Stomach (tissue), 9 donors: ENCODE measurements around the gene OSM. TPM values are rescaled to one million over a fixed set of nuclear protein-coding genes. Genes with fewer than 3 reads are reported as not detected.

Experiments used
- DNase-seq, 2 donors: peaks; one replicate each; pipeline versions ENCODE4 v3.0.0 to v3.0.0-alpha.2; 2013 to 2019
- H3K27ac ChIP-seq, 5 donors: fragments of 200-600 bp in 4 of 5; sonication (generic) in 4 of 5; one replicate each; pipeline ENCODE4 v1.5.1; 2013 to 2019; ENCODE audit warnings: mild to moderate bottlenecking in 1 of 5, moderate library complexity in 1 of 5
- H3K27me3 ChIP-seq, 3 donors: fragments of 200-600 bp; sonication (generic); one replicate each; pipeline ENCODE4 v1.5.1; 2017 to 2019; ENCODE audit warnings: mixed run types in 1 of 3
- H3K36me3 ChIP-seq, 4 donors: fragments of 200-600 bp; sonication (generic); 1 replicate in 3 of 4; 2 replicates in 1 of 4; pipeline ENCODE4 v1.5.1; 2016 to 2019
- H3K4me1 ChIP-seq, 4 donors: fragments of 200-600 bp; sonication (generic); one replicate each; pipeline ENCODE4 v1.5.1; 2016 to 2019
- H3K4me3 ChIP-seq, 4 donors: fragments of 200-600 bp; sonication (generic) in 3 of 4; one replicate each; pipeline ENCODE4 v1.5.1; 2016 to 2019; ENCODE audit warnings: mild to moderate bottlenecking in 1 of 4
- H3K9me3 ChIP-seq, 4 donors: fragments of 200-600 bp; sonication (generic); one replicate each; pipeline ENCODE4 v1.5.1; 2016 to 2019
- CTCF ChIP-seq, 7 experiments: fragments of 450-650 bp in 4 of 7; fragments of 200-600 bp in 3 of 7; sonication (generic) in 3 of 7; IDR thresholded peaks; one replicate each; pipeline ENCODE4 v1.5.1; 2016 to 2019; ENCODE audit warnings: antibody characterized with exemption in 7 of 7, control low read depth in 2 of 7, mild to moderate bottlenecking in 1 of 7
- EP300 ChIP-seq: sonication (generic); formaldehyde crosslinking; IDR thresholded peaks from one replicate; pipeline ENCODE4 v1.6.1; 2017; ENCODE audit warnings: antibody characterized with exemption
- POLR2A ChIP-seq, 4 donors: fragments of 450-650 bp; IDR thresholded peaks; one replicate each; pipeline ENCODE4 v1.6.1; 2016; ENCODE audit warnings: antibody characterized with exemption in 4 of 4, control low read depth in 2 of 4, mild to moderate bottlenecking in 1 of 4, moderate library complexity in 1 of 4
- POLR2AphosphoS5 ChIP-seq, 3 donors: sonication (generic); formaldehyde crosslinking; IDR thresholded peaks; one replicate each; pipeline ENCODE4 v1.6.1; 2016; ENCODE audit warnings: antibody characterized with exemption in 3 of 3
- WGBS, 5 donors: extraction: QIAGEN DNeasy Blood & Tissue Kit in 3 of 5; methylation state at CpG; one replicate each; pipeline versions ENCODE4 v1.1.5 to v1.1.7; 2013 to 2018; 5-methylcytosine and 5-hydroxymethylcytosine counted together
- intact Hi-C: fragments of 100-400 bp; cut with DNase I; formaldehyde crosslinking; loops from one replicate; pipeline ENCODE4 v1.15.1; 2023; ENCODE audit warnings: low total_unique reads
- polyA plus RNA-seq, 3 donors: library from polyadenylated mRNA; stranded (reverse); fragments of 200-250 nt; gene quantifications; one replicate each; pipeline ENCODE4 v1.2.3, GENCODE V29; 2013
- total RNA-seq, 5 donors: library from RNA; depleted of rRNA; stranded (reverse); fragments of >200 nt; gene quantifications; one replicate each; pipeline versions ENCODE4 v1.1.0 to v1.2.3, GENCODE V29; 2014 to 2016
- donor health status: healthy with polysubstance abuse.
- donor health status: Bipolar disorder and iron deficiency.
- donor health status: healthy.

The OSM gene
- total and polyA plus RNA-seq, 8 donors = 0.33 to 22.7 (median 1.2) TPM; not detected in 4

GRCh38 chr22:30239488-30240405 lies 26.9 kb downstream of the OSM start:
- Histone ChIP-seq H3K9me3 (no peaks in the 10 kb centered on the region), H3K27me3 (peaks cover 0 to 8% (median 0%) of the 10 kb centered on the region in 3 donors), H3K4me3 (no peak overlapping the region), H3K4me1 (peaks cover 7 to 18% (median 13%) of the 10 kb centered on the region in 4 donors), H3K27ac (no peak overlapping the region), H3K36me3 (no peaks in the 10 kb centered on the region)
- WGBS, 5 donors = 77 to 87% (median 84%) methylated on average over 14 to 17 of the region's 17 CpGs
- no peak for DNase-seq
- TF ChIP-seq POLR2A (IDR thresholded peaks at IDR 0.05) (no peak), POLR2AphosphoS5 (IDR thresholded peaks at IDR 0.05) (no peak), EP300 (no peak), CTCF (IDR thresholded peaks at IDR 0.05) (no peak)
- intact Hi-C loops = no loop called here

GRCh38 chr22:30238661-30239487 lies 27.8 kb downstream of the OSM start:
- H3K4me1 ChIP-seq = peaks cover 10 to 20% (median 16%) of the 10 kb centered on the region in 4 donors
- intact Hi-C loops = no loop called here

GRCh38 chr22:30238136-30238535 lies 28.5 kb downstream of the OSM start:
- WGBS, 5 donors = 91 to 98% (median 94%) methylated on average over 9 of the region's 9 CpGs
- intact Hi-C loops = no loop called here
- no peak overlapping the region for H3K27ac ChIP-seq
- no peak overlapping the region for H3K4me3 ChIP-seq
- no peaks in the 10 kb centered on the region for H3K9me3 ChIP-seq
- peaks cover 10 to 20% (median 16%) of the 10 kb centered on the region in 4 donors for H3K4me1 ChIP-seq
- DNase-seq = no peak
- no peaks in the 10 kb centered on the region for H3K27me3 ChIP-seq
- TF ChIP-seq CTCF (IDR thresholded peaks at IDR 0.05) (no peak), POLR2AphosphoS5 (IDR thresholded peaks at IDR 0.05) (no peak), EP300 (no peak), POLR2A (IDR thresholded peaks at IDR 0.05) (no peak)
- H3K36me3 ChIP-seq = no peaks in the 10 kb centered on the region

More at GRCh38 chr22:30238661-30239487, 27.8 kb downstream of the OSM start:
- 58 to 67% (median 63%) methylated on average over 21 to 27 of the region's 27 CpGs for WGBS, 5 donors
- H3K9me3 ChIP-seq = no peaks in the 10 kb centered on the region
- H3K27ac ChIP-seq = no peak overlapping the region
- DNase-seq = peak in 1 of 2 donors; percentile 89
- H3K36me3 ChIP-seq = no peaks in the 10 kb centered on the region
- TF ChIP-seq POLR2AphosphoS5 (IDR thresholded peaks at IDR 0.05) (no peak), POLR2A (IDR thresholded peaks at IDR 0.05) (no peak), EP300 (no peak), CTCF (IDR thresholded peaks at IDR 0.05) (no peak)
- H3K4me3 ChIP-seq = no peak overlapping the region
- H3K27me3 ChIP-seq = no peaks in the 10 kb centered on the region

GRCh38 chr22:30236875-30237274 lies 29.8 kb downstream of the OSM start:
- no peaks in the 10 kb centered on the region for H3K9me3 ChIP-seq
- no peak overlapping the region for H3K4me3 ChIP-seq
- 97 to 99% (median 98%) methylated on average over 5 of the region's 5 CpGs for WGBS, 5 donors
- H3K27me3 ChIP-seq = peaks cover 0 to 8% (median 0%) of the 10 kb centered on the region in 3 donors
- no peak for DNase-seq
- H3K36me3 ChIP-seq = no peaks in the 10 kb centered on the region
- intact Hi-C loops = no loop called here
- no peak overlapping the region for H3K27ac ChIP-seq
- no peak for TF ChIP-seq CTCF (IDR thresholded peaks at IDR 0.05)
- TF ChIP-seq POLR2A (IDR thresholded peaks at IDR 0.05) = no peak
- TF ChIP-seq EP300 = no peak
- no peak for TF ChIP-seq POLR2AphosphoS5 (IDR thresholded peaks at IDR 0.05)
- H3K4me1 ChIP-seq = peaks cover 10 to 20% (median 16%) of the 10 kb centered on the region in 4 donors
